Activated naive CD4-positive, alpha-beta T cell treated with anti-CD3 and anti-CD28 coated beads, Interleukin-2, amount 10 ng/mL, durations not matched to agents 7 days and 5 days (primary cell): Measurements from ENCODE around the gene PLEKHA3.
"Not testable (repeated sequence)": the region's sequence is repeated elsewhere in the genome, so short reads cannot be mapped to it uniquely, and the experiment has no call there.

ENCODE experiments used
- CTCF ChIA-PET: fragments of 350-600 bp; sonication (Branson Sonifier 250); formaldehyde crosslinking; loops from one replicate; lab custom pipeline; 2021; ENCODE audit warnings: antibody characterized with exemption; lab: Charles Lee
- DNase-seq: peaks from one replicate; pipeline ENCODE4 v3.0.0-alpha.2; 2020
- H3K27ac Mint-ChIP-seq: one replicate; pipeline ENCODE4 v1.8.0; 2021; ENCODE audit warnings: mild to moderate bottlenecking, moderate library complexity, mixed read lengths
- H3K27me3 Mint-ChIP-seq: one replicate; pipeline ENCODE4 v1.8.0; 2021; ENCODE audit warnings: mild to moderate bottlenecking, mixed read lengths
- H3K36me3 Mint-ChIP-seq: one replicate; pipeline ENCODE4 v1.8.0; 2021; ENCODE audit warnings: mixed read lengths
- H3K4me1 Mint-ChIP-seq: one replicate; pipeline ENCODE4 v1.8.0; 2021; ENCODE audit warnings: mixed read lengths
- H3K4me3 Mint-ChIP-seq: one replicate; pipeline ENCODE4 v1.8.0; 2021; ENCODE audit warnings: mild to moderate bottlenecking, moderate library complexity, mixed read lengths
- H3K9me3 Mint-ChIP-seq: one replicate; pipeline ENCODE4 v1.8.0; 2021; ENCODE audit warnings: mixed read lengths

Gene PLEKHA3

DNA sequence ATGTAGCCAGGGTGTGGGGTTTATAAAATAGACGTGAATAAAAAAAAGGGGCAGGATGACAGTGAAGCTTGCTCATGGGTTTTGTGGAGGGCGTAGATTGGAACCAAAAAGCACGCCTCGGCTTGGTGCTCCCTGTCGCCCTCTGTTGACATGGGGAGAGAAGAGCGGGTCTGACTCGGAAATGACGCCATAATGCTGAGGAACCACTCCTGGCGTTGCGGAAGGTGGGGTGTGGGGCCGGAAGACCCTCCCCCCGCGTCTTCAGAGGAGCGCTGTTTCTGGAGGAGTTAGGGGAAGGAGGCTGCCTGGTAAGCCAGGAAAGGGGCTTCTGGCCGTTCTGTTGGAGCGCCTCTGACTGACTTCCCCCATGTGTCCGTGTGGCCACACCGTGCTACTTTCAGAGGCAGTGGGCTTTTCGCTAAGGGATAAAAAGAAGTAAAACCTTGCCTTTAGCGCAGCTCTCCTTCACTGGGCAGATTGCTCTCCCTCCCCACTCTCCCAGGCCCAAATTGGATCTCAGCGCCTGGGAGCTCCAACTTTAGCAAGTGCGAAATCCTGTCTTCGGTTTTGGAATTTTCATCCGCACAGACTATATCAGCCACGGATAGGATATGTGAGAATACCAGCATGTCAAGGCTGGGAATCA, 42.8 kb downstream of the PLEKHA3 start:
- no peaks in the 10 kb centered on the region for H3K27me3 Mint-ChIP-seq
- H3K4me3 Mint-ChIP-seq = peak overlapping the region; percentile 87
- H3K27ac Mint-ChIP-seq = peak overlapping the region; percentile 82
- peaks cover 13% of the 10 kb centered on the region for H3K36me3 Mint-ChIP-seq
- CTCF ChIA-PET = interaction anchor here (0.6 to 2.4 kb wide), 6 partner anchors 12 to 108 kb away, joined by 3 to 6 read pairs (median 4); partner anchors contain the start of genes PJVK, PLEKHA3 and PRKRA
- DNase-seq = peak; percentile 89
- H3K4me1 Mint-ChIP-seq = peaks cover 37% of the 10 kb centered on the region
- no peaks in the 10 kb centered on the region for H3K9me3 Mint-ChIP-seq

DNA sequence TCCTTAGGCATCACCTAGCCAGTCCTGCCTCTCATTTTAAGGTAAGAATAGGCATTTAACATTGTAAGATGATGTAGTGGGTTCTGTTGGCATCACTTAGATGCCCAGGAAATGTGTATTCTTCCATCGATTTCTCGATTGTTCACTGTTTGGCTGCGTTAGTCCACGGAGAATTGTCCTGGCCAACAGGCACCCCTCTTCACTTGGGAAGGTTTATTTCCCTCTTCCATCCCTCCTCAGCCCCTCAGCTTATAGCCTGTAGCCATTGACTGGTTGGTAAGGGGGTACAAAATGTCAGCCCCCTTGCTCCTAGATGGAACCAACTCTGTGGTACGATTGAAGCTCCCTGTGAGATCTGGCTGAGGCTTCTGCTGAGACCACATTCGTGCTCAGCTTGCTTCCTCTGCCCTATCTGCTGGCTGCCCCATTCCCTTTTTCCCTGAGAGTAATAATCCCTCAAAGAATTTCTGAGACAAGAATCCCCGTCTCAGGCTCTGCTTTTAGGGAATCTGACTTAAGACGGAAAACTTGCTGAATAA, 43.4 kb downstream of the PLEKHA3 start:
- H3K4me1 Mint-ChIP-seq = peaks cover 37% of the 10 kb centered on the region
- no peaks in the 10 kb centered on the region for H3K27me3 Mint-ChIP-seq
- H3K4me3 Mint-ChIP-seq = peak overlapping the region; percentile 87
- H3K9me3 Mint-ChIP-seq = no peaks in the 10 kb centered on the region
- H3K27ac Mint-ChIP-seq = peak overlapping the region; percentile 82
- no peak for DNase-seq
- CTCF ChIA-PET = interaction anchor here (0.6 to 2.4 kb wide), 4 partner anchors 11 to 571 kb away, joined by 3 to 6 read pairs (median 4); partner anchors contain the start of gene PLEKHA3
- peaks cover 10% of the 10 kb centered on the region for H3K36me3 Mint-ChIP-seq

DNA sequence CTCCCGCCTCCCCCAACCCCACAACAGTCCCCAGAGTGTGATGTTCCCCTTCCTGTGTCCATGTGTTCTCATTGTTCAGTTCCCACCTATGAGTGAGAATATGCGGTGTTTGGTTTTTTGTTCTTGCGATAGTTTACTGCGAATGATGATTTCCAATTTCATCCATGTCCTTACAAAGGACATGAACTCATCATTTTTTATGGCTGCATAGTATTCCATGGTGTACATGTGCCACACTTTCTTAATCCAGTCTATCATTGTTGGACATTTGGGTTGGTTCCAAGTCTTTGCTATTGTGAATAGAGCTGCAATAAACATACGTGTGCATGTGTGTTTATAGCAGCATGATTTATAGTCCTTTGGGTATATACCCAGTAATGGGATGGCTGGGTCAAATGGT, 44.8 kb downstream of the PLEKHA3 start:
- not testable (repeated sequence) for H3K27ac Mint-ChIP-seq, DNase-seq, H3K4me3 Mint-ChIP-seq, H3K9me3 Mint-ChIP-seq, H3K27me3 Mint-ChIP-seq
- CTCF ChIA-PET = interaction anchor here (0.6 kb wide), 1 partner anchor 17 kb away, joined by 3 read pairs; no protein-coding TSS in a partner anchor
- Mint-ChIP-seq H3K36me3 (peaks cover 15% of the 10 kb centered on the region), H3K4me1 (peaks cover 37% of the 10 kb centered on the region)

DNA sequence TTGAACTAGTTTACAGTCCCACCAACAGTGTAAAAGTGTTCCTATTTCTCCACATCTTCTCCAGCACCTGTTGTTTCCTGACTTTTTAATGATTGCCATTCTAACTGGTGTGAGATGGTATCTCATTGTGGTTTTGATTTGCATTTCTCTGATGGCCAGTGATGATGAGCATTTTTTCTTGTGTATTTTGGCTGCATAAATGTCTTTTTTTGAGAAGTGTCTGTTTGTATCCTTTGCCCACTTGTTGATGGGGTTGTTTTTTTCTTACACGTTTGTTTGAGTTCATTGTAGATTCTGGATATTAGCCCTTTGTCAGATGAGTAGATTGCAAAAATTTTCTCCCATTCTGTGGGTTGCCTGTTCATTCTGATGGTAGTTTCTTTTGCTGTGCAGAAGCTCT, 45.2 kb downstream of the PLEKHA3 start:
- H3K4me3 Mint-ChIP-seq, H3K27me3 Mint-ChIP-seq, DNase-seq, H3K9me3 Mint-ChIP-seq, H3K27ac Mint-ChIP-seq: not testable (repeated sequence)
- H3K36me3 Mint-ChIP-seq = peaks cover 15% of the 10 kb centered on the region
- H3K4me1 Mint-ChIP-seq = peaks cover 39% of the 10 kb centered on the region
- CTCF ChIA-PET = interaction anchor here (0.6 kb wide), 1 partner anchor 18 kb away, joined by 3 read pairs; no protein-coding TSS in a partner anchor

DNA sequence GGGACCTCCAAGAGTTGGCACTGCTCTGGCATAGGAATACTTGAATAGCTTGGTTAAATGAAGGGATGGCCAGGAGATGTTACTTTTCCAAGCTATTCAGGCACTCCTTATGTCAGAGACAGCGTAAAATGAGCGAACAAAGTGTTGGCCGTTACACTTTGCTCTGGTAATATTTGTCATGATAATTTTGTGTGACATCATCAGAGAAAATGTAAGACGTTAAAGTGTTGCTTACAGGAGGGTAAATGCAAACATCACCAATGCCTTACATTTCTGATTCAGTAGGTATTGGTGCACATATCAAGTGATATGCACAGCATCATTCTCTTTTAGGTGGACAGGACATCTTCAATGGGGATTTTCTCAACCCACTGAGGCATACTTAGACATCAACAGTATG, 46.0 kb downstream of the PLEKHA3 start:
- H3K4me3 Mint-ChIP-seq = no peak overlapping the region
- DNase-seq = no peak
- H3K27me3 Mint-ChIP-seq = no peaks in the 10 kb centered on the region
- H3K36me3 Mint-ChIP-seq = peaks cover 21% of the 10 kb centered on the region
- no peak overlapping the region for H3K27ac Mint-ChIP-seq
- H3K4me1 Mint-ChIP-seq = peaks cover 44% of the 10 kb centered on the region
- no peaks in the 10 kb centered on the region for H3K9me3 Mint-ChIP-seq
- CTCF ChIA-PET = no interaction called here

DNA sequence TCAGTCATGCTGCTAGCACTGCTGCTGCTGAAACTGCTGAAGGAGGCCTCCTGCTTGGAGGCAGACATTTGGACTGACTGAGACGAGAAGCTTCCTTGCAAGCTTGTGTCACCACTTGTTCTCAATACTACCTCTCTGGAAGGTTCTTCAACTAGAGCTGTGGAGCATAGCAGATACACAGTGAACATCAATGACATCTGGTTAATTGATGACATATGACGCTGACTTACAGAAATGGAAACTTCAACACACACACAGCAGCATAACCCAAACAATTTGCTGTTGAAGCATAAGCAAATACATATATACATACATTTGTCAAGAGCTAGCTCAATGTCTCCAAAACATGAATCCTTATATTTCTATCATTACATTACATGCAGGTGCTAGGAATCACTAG, 47.3 kb downstream of the PLEKHA3 start:
- H3K36me3 Mint-ChIP-seq = peaks cover 33% of the 10 kb centered on the region
- H3K4me1 Mint-ChIP-seq = peaks cover 39% of the 10 kb centered on the region
- H3K4me3 Mint-ChIP-seq = no peak overlapping the region
- H3K27ac Mint-ChIP-seq = no peak overlapping the region
- CTCF ChIA-PET = interaction anchor here (0.8 to 0.9 kb wide), 2 partner anchors 10 to 26 kb away, joined by 3 read pairs; no protein-coding TSS in a partner anchor
- DNase-seq = no peak
- H3K9me3 Mint-ChIP-seq = no peaks in the 10 kb centered on the region
- H3K27me3 Mint-ChIP-seq = no peaks in the 10 kb centered on the region

DNA sequence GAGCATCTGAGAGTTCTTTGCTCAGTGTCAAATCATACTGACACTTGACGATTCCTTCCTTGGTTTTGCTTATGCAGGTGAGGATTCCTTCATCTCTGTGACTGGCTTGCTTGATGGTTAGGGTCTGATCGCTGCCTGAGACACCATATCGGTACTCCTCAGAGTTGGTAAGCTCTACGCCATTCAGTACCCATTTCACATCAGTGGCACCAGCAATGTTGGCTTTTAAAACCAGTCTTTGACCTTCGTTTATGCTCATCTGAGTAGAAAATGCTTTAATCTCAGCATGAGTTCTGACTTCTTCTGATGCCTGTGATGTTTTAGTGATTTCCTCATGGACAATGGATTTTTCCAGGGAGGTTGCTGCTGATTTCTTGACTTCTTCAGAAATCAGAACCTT, 48.4 kb downstream of the PLEKHA3 start:
- Mint-ChIP-seq H3K9me3 (no peaks in the 10 kb centered on the region), H3K27ac (no peak overlapping the region), H3K4me1 (peaks cover 34% of the 10 kb centered on the region), H3K27me3 (no peaks in the 10 kb centered on the region), H3K4me3 (no peak overlapping the region), H3K36me3 (peaks cover 39% of the 10 kb centered on the region)
- CTCF ChIA-PET = no interaction called here
- DNase-seq = no peak

DNA sequence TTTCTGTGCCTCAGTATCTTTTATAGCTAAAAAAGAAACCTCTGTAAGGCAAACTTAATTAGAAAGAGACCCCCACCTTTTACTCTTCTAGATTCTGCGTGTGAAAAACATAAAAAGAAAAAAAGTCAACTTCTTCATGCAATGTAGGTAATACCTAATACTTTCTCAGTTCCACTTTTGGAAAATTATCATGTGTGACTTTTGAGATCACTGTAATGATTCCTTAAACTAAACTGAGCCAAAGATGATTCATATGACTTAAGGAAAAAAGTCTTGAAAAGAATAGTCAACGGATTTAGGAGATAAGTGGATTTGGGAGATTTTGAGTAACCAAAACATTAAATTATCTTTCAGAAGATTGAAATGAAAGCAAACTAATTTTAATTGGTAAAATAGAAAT, 48.9 kb downstream of the PLEKHA3 start:
- no peak for DNase-seq
- Mint-ChIP-seq H3K27me3 (no peaks in the 10 kb centered on the region), H3K9me3 (no peaks in the 10 kb centered on the region), H3K36me3 (peaks cover 44% of the 10 kb centered on the region), H3K4me3 (no peak overlapping the region), H3K4me1 (peaks cover 30% of the 10 kb centered on the region), H3K27ac (no peak overlapping the region)
- CTCF ChIA-PET = no interaction called here

DNA sequence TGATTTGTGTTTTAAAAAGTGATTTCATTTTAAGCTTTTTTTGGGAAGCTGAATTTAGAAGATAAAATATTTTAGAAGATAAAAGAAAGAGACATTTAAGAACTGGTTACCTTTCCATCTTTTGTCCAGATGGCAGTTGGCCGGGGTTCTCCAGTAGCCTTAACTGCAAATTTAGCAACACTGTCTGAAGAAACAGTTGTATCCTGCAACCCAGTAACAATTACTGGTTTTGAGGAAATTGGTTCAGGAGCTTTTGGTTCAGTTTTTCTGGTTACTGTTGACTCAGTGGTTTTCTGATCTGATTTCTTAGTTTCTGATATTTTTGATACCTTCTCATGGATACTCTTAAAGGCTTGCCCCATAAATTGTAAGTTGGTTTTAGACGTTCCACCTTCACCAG, 49.9 kb downstream of the PLEKHA3 start:
- H3K9me3 Mint-ChIP-seq = no peaks in the 10 kb centered on the region
- no peak overlapping the region for H3K27ac Mint-ChIP-seq
- H3K27me3 Mint-ChIP-seq = no peaks in the 10 kb centered on the region
- H3K4me1 Mint-ChIP-seq = peaks cover 24% of the 10 kb centered on the region
- H3K36me3 Mint-ChIP-seq = peaks cover 51% of the 10 kb centered on the region
- no peak for DNase-seq
- no peak overlapping the region for H3K4me3 Mint-ChIP-seq
- CTCF ChIA-PET = interaction anchor here (0.8 kb wide), 1 partner anchor 232 kb away, joined by 3 read pairs; no protein-coding TSS in a partner anchor

DNA sequence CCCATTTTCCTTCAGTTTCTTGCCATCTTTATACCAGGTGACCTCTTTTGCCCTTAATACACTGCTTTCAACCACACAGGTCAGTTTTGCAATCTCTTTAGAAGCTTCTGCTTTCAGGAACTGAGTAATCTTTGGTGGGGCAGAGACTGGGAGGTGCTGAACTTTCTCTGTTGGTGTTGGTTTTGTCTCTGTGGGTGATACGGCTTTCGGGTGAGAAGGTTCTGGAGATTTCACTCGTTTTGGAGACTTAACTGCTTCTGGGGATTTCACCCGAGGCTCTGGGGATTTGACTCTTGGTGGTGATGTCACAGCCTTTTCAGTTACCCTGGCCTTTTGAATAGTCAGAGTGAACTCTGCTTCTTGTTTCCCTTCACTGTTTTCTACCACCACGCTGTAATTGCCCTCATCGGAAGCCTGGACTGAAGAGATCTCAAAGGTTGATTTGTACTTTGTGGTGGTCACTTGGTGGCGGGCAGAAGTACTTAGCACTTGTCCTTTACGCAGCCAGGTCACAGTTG, 50.4 kb downstream of the PLEKHA3 start:
- H3K9me3 Mint-ChIP-seq = no peaks in the 10 kb centered on the region
- CTCF ChIA-PET = interaction anchor here (0.8 kb wide), 1 partner anchor 231 kb away, joined by 3 read pairs; no protein-coding TSS in a partner anchor
- peak; percentile 26 for DNase-seq
- H3K4me1 Mint-ChIP-seq = peaks cover 20% of the 10 kb centered on the region
- no peak overlapping the region for H3K4me3 Mint-ChIP-seq
- no peaks in the 10 kb centered on the region for H3K27me3 Mint-ChIP-seq
- no peak overlapping the region for H3K27ac Mint-ChIP-seq
- peaks cover 52% of the 10 kb centered on the region for H3K36me3 Mint-ChIP-seq

DNA sequence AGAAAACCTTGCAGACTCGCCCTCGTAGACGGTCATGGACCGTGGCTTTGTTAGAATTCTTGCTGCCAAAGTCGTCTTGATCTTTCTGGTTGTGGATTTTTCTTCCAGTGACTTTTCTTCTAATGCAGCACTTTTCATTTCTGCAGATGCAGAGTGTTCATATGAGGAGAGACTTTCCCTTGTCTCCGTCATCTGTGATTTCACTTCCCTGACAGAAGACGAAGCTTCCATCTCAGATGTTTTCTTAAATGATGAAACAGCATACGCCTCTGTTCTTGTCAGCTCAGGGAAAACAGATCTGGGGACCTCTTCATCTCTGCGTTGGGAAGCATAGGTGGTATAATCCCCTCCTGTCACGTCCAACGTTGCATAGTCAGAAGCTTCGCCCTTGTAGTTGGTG, 50.9 kb downstream of the PLEKHA3 start:
- no peak overlapping the region for H3K27ac Mint-ChIP-seq
- CTCF ChIA-PET = interaction anchor here (1.0 kb wide), 1 partner anchor 46 kb away, joined by 3 read pairs; no protein-coding TSS in a partner anchor
- DNase-seq = no peak
- H3K27me3 Mint-ChIP-seq = no peaks in the 10 kb centered on the region
- H3K4me1 Mint-ChIP-seq = peaks cover 16% of the 10 kb centered on the region
- peaks cover 48% of the 10 kb centered on the region for H3K36me3 Mint-ChIP-seq
- H3K9me3 Mint-ChIP-seq = no peaks in the 10 kb centered on the region
- no peak overlapping the region for H3K4me3 Mint-ChIP-seq

DNA sequence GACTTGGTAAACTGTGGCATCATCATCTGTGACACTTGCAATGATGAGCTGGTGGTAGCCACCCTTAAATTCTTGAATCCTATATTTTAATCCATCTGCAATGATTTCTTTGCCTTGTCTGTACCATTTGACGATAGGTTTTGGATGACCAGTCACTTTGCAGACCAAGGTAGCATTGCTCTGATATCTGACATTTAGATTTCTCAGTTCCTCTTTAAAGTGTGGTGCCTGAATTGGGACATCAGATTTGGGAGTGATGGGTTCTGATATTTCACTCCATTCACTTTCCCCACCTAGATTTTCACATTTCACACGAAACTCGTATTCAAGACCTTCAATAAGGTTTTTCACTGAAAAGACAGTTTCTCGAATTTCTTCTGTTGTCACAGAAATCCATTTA, 55.8 kb downstream of the PLEKHA3 start:
- H3K4me1 Mint-ChIP-seq = peaks cover 6% of the 10 kb centered on the region
- H3K4me3 Mint-ChIP-seq = no peak overlapping the region
- CTCF ChIA-PET = no interaction called here
- peaks cover 62% of the 10 kb centered on the region for H3K36me3 Mint-ChIP-seq
- H3K9me3 Mint-ChIP-seq = no peaks in the 10 kb centered on the region
- no peak for DNase-seq
- H3K27me3 Mint-ChIP-seq = no peaks in the 10 kb centered on the region
- H3K27ac Mint-ChIP-seq = no peak overlapping the region

DNA sequence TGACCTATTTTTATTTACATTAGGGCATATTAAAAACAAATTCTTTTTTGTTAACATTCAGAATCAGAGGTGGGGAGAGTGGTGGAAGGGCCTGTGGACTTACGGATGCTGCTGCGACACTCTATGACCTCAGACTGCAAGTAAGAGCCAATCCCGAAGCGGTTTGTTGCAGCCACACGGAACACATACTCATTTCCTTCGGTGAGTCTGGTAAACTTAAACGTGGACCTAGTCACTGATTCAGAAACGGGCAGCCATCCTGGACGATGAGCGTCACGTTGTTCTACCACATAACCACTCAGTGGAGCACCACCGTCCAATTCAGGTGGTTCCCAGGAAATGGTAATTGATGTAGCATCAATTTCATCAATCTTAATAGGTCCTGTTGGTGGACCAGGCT, 61.9 kb downstream of the PLEKHA3 start:
- CTCF ChIA-PET = no interaction called here
- H3K27ac Mint-ChIP-seq = no peak overlapping the region

DNA sequence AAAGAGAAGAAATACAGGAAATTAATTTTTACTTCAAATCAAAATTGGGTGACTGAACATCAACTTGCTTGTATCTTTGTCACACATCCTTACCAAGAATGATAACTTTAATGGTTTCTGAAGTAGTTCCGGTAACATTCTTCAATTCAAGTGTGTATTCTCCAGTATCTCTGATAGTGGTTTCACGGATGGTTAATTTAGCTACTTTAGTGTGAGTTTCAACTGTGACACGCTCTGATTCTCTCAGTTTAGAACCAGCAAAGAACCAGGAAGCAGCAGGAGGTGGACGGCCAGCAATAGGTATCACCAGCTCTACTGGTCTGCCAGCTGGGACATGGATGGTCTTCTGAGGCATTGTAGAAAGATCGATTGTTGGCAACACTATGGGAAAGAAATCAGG, 62.3 kb downstream of the PLEKHA3 start:
- Mint-ChIP-seq H3K27ac (no peak overlapping the region), H3K36me3 (peaks cover 57% of the 10 kb centered on the region), H3K4me1 (peaks cover 2% of the 10 kb centered on the region), H3K9me3 (no peaks in the 10 kb centered on the region), H3K27me3 (no peaks in the 10 kb centered on the region), H3K4me3 (no peak overlapping the region)
- CTCF ChIA-PET = no interaction called here
- DNase-seq = no peak

More for the DNA sequence above, 61.9 kb downstream of the PLEKHA3 start:
- H3K9me3 Mint-ChIP-seq = no peaks in the 10 kb centered on the region
- H3K27me3 Mint-ChIP-seq = no peaks in the 10 kb centered on the region
- DNase-seq = no peak
- H3K4me1 Mint-ChIP-seq = peaks cover 2% of the 10 kb centered on the region
- H3K36me3 Mint-ChIP-seq = peaks cover 56% of the 10 kb centered on the region
- no peak overlapping the region for H3K4me3 Mint-ChIP-seq
